Measurements from ENCODE around the gene GPR156.

The GPR156 gene

GRCh38 chr3:120129051-120129450, 156.0 kb downstream of the GPR156 start:
- no peak for DNase-seq

DNA sequence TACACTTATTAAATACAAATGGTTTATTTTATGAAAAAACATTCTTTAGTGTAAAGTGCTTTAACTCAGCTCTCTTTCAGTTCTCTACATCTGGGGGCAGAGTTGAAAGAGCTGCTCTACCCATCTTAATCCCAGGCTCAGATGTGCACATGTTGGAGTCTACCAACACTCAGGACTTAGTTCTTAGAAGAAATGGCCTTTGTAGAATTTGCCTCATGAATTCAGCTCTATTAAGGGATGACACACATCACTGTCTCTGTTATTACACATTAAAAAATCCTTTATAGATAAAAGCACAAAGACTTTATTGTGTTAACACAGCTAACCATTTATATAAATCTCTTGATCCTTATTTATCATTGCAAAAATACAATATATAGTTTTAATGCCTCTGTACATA, 159.0 kb downstream of the GPR156 start:
- DNase-seq, result no peak

DNA sequence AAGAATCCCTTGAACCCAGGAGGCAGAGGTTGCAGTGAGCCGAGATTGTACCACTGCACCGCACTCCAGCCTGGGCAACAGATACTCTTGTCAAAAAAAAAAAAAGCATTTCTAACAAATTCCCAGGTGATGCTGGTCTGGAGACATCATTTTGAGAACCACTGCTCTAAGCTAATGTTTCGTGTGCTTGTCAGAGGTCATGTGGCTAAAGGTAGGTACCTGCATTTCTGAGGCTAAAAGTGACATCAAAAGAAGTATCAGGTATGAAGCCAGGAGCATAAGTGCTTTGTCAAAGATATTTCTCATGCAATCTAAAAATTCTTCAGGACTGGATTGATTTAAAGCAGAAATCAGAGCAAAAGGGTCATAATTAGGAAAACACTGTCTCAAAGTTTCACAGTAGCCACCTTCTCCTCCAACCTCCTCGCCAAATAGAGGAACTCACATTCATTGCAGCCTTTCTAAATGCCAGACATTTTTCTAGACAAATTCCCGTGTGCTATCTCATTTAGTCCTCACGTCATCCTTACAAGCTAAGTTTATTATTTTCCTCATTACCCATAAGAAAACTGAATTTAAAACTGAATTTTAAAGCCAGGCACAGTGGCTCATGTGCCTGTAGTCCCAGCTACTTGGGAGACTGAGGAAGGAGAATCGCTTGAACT, 165.0 kb downstream of the GPR156 start:
- no peak for DNase-seq

All from hypothalamus (tissue), 51 donors.